ENCODE measurements around the gene DLST. TPM values are rescaled to one million over a fixed set of nuclear protein-coding genes. Genes with fewer than 3 reads are reported as not detected.
A peak's percentile ranks its signal among the peaks of the same experiment; 100 is the strongest.

The DLST gene
- total RNA-seq = 100 to 1,000 TPM; 110 to 113 TPM

GRCh38 chr14:74881431-74882102 is at the start of gene DLST:
Gene DLST (plus strand): TSS chr14:74881916. CDS start chr14:74881954, 38 bp downstream.
- CTCF ChIA-PET = interaction anchor here (1.0 to 16.8 kb wide), 6 partner anchors 10 to 207 kb away, joined by 3 to 334 read pairs (median 4); partner anchors contain the start of gene YLPM1
- Mint-ChIP-seq H3K36me3 (ENCODE audit: low read depth) (peaks cover 28% of the 10 kb centered on the region), H3K4me3 (peak within 1 kb of the TSS; percentile 96), H3K27ac (peak within 1 kb of the TSS; percentile 91), H3K4me1 (ENCODE audit: low read depth) (peaks cover 58% of the 10 kb centered on the region), H3K9me3 (no peaks in the 10 kb centered on the region), H3K27me3 (no peaks in the 10 kb centered on the region)
- intact Hi-C loops (cut with micrococcal nuclease) = no loop called here
- peak; percentile 92 for ATAC-seq
- POLR2A ChIA-PET = interaction anchor here (0.6 to 4.6 kb wide), 10 partner anchors 9 to 118 kb away, joined by 3 to 24 read pairs (median 8); no protein-coding TSS in a partner anchor
- peak; percentile 88 for DNase-seq
- no peak for TF ChIP-seq CTCF (IDR thresholded peaks at IDR 0.05)

DNA sequence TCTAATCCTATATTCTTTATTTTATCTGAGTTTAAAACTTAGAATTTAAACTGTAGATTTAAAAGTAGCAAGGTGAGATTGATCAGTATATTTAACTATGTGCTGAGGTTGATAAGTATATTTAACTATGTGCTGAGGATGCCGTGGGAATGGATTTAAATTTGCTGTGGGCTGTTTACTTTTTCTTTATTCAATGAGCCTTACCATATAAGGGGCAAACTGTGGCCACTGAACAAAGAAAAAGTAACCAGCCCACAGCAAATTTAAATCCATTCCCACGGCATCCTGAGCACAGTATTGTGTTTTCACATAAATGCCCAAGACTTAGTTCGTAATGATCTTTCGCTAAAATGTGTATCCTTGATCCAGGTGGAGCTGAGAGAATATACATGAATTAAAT is 48.9 kb upstream of the DLST start:
- Mint-ChIP-seq H3K36me3 (ENCODE audit: low read depth) (peaks cover 27% of the 10 kb centered on the region), H3K27ac (no peak overlapping the region), H3K27me3 (no peaks in the 10 kb centered on the region), H3K9me3 (no peaks in the 10 kb centered on the region), H3K4me3 (no peak overlapping the region), H3K4me1 (ENCODE audit: low read depth) (peaks cover 35% of the 10 kb centered on the region)
- ATAC-seq = no peak
- TF ChIP-seq CTCF (IDR thresholded peaks at IDR 0.05) = no peak
- ChIA-PET POLR2A (no interaction called here), CTCF (interaction anchor here (1.9 kb wide), 1 partner anchor 48 kb away, joined by 4 read pairs; no protein-coding TSS in a partner anchor)
- DNase-seq = no peak
- intact Hi-C loops (cut with micrococcal nuclease) = loop anchor here (10.0 kb wide), 1 partner anchor 218 kb away; the partner anchor contains the start of gene LTBP2

DNA sequence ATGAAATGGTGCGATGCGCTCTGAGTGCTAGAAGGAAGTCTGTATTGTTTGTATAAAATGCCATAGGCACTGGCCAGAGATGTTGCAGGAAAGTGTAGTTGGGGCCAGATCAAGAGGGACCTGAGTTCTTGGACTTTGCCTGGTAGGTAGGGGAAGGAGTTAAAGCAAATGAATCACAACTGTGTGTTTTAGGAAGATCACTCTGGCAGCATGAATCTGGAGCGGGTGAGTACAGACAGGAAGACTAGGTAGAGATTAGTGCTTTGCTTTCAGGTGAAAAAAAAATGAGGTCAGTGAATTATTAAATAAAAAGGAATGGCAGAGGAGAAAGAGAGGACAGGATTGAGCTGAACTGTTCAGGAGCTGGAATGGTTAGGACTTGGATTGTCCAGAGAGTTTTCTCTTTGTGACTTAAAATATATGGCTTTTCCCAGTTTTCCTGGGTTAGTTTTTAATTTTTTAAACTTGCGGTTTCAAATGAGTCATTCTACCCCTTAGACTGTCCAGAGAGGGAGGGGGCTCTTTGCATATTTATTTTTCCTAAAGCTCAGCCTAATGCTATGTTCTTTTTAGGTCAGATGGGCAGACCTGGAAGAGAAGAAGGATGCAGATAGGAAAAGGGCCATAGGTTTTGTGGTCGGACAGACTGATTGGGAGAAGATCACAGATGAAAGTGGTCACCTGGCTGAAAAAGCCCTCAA is 46.9 kb upstream of the DLST start:
- TF ChIP-seq CTCF (IDR thresholded peaks at IDR 0.05) = no peak
- intact Hi-C loops (cut with micrococcal nuclease) = loop anchor here (10.0 kb wide), 1 partner anchor 220 kb away; the partner anchor contains the start of gene LTBP2
- H3K9me3 Mint-ChIP-seq = no peaks in the 10 kb centered on the region
- peak overlapping the region; percentile 70 for H3K27ac Mint-ChIP-seq
- H3K27me3 Mint-ChIP-seq = no peaks in the 10 kb centered on the region
- no peak overlapping the region for H3K4me3 Mint-ChIP-seq
- H3K36me3 Mint-ChIP-seq (ENCODE audit: low read depth) = peaks cover 27% of the 10 kb centered on the region
- DNase-seq = no peak
- ChIA-PET CTCF (interaction anchor here (1.1 to 4.9 kb wide), 4 partner anchors 26 to 253 kb away, joined by 3 to 32 read pairs (median 7); no protein-coding TSS in a partner anchor), POLR2A (interaction anchor here (1.0 kb wide), 2 partner anchors 213 to 440 kb away, joined by 3 read pairs; no protein-coding TSS in a partner anchor)
- peaks cover 51% of the 10 kb centered on the region for H3K4me1 Mint-ChIP-seq (ENCODE audit: low read depth)
- no peak for ATAC-seq

- peaks cover 18% of the 10 kb centered on the region for H3K36me3 Mint-ChIP-seq (ENCODE audit: low read depth)
- H3K27me3 Mint-ChIP-seq = no peaks in the 10 kb centered on the region
- TF ChIP-seq CTCF (IDR thresholded peaks at IDR 0.05) = no peak
- ATAC-seq (peak; percentile 13), DNase-seq (peak; percentile 23)
- no peaks in the 10 kb centered on the region for H3K9me3 Mint-ChIP-seq
- H3K27ac Mint-ChIP-seq = peak overlapping the region; percentile 70
- peak overlapping the region; percentile 15 for H3K4me3 Mint-ChIP-seq
- CTCF ChIA-PET = interaction anchor here (0.8 to 4.9 kb wide), 7 partner anchors 19 to 253 kb away, joined by 3 to 32 read pairs (median 4); no protein-coding TSS in a partner anchor
- H3K4me1 Mint-ChIP-seq (ENCODE audit: low read depth) = peaks cover 60% of the 10 kb centered on the region
- intact Hi-C loops (cut with micrococcal nuclease) = loop anchor here (10.0 kb wide), 1 partner anchor 221 kb away; the partner anchor contains the start of gene LTBP2
- POLR2A ChIA-PET = interaction anchor here (0.7 to 1.3 kb wide), 4 partner anchors 16 to 214 kb away, joined by 3 to 5 read pairs (median 3); no protein-coding TSS in a partner anchor
Observed at GRCh38 chr14:74835645-74836250, 46.0 kb upstream of the DLST start.
